Peyer's patch (tissue), 4 donors: ENCODE measurements around the gene GAGE12D. TPM values are rescaled to one million over a fixed set of nuclear protein-coding genes. Genes with fewer than 3 reads are reported as not detected.
"Not testable (repeated sequence)": the region's sequence is repeated elsewhere in the genome, so short reads cannot be mapped to it uniquely, and the experiment has no call there.

Experiments
- DNase-seq, 3 donors: peaks; one replicate each; pipeline ENCODE4 v3.0.0-alpha.2; 2017 to 2019
- H3K27ac ChIP-seq, 4 donors: fragments of 200-600 bp; sonication (generic); one replicate each; pipeline ENCODE4 v1.5.1; 2016 to 2019
- H3K27me3 ChIP-seq, 2 donors: fragments of 200-600 bp; sonication (generic); one replicate each; pipeline ENCODE4 v1.5.1; 2019
- H3K36me3 ChIP-seq, 3 donors: fragments of 200-600 bp; sonication (generic); one replicate each; pipeline ENCODE4 v1.5.1; 2016 to 2019
- H3K4me1 ChIP-seq, 4 donors: fragments of 200-600 bp; sonication (generic); one replicate each; pipeline ENCODE4 v1.5.1; 2016 to 2019
- H3K4me3 ChIP-seq, 4 donors: fragments of 200-600 bp; sonication (generic); 1 replicate in 3 of 4; 2 replicates in 1 of 4; pipeline ENCODE4 v1.5.1; 2016 to 2019; ENCODE audit warnings: mild to moderate bottlenecking in 1 of 4
- H3K9me3 ChIP-seq, 4 donors: fragments of 200-600 bp; sonication (generic); one replicate each; pipeline ENCODE4 v1.5.1; 2016 to 2019; ENCODE audit warnings: mild to moderate bottlenecking in 1 of 4
- small RNA-seq, 2 donors: library from RNA; depleted of rRNA; stranded (forward); fragments of <200 nt; gene quantifications; one replicate each; pipeline ENCODE3, GENCODE V24; 2016
- total RNA-seq, 4 donors: library from RNA; depleted of rRNA; stranded (reverse); fragments of >200 nt; gene quantifications; one replicate each; pipeline ENCODE4 v1.1.0, GENCODE V29; 2016

GAGE12D gene
- total RNA-seq, result not detected

- not testable (repeated sequence) for H3K36me3 ChIP-seq, H3K4me3 ChIP-seq, H3K9me3 ChIP-seq, H3K4me1 ChIP-seq, H3K27me3 ChIP-seq, DNase-seq, H3K27ac ChIP-seq
Measured at GRCh38 chrX:49541433-49541832, at the start of gene GAGE12D. Gene GAGE12D (plus strand): TSS chrX:49541733. CDS start chrX:49542888, 1,155 bp downstream.

GRCh38 chrX:49531877-49532276, 9.7 kb upstream of the GAGE12D start, which contains the start of gene GAGE12C:
Gene GAGE12C (plus strand): TSS chrX:49532177. CDS start chrX:49533332, 1,155 bp downstream.
- H3K36me3 ChIP-seq, H3K27me3 ChIP-seq, H3K4me1 ChIP-seq, H3K27ac ChIP-seq, DNase-seq, H3K9me3 ChIP-seq, H3K4me3 ChIP-seq: not testable (repeated sequence)

GRCh38 chrX:49550989-49551388, 9.5 kb downstream of the GAGE12D start, which contains the start of gene GAGE12E:
Gene GAGE12E (plus strand): TSS chrX:49551289. CDS start chrX:49552444, 1,155 bp downstream.
- not testable (repeated sequence) for H3K27ac ChIP-seq, DNase-seq, H3K9me3 ChIP-seq, H3K27me3 ChIP-seq, H3K4me3 ChIP-seq, H3K36me3 ChIP-seq, H3K4me1 ChIP-seq

- not testable (repeated sequence) for DNase-seq, H3K4me1 ChIP-seq, H3K36me3 ChIP-seq, H3K27ac ChIP-seq, H3K9me3 ChIP-seq, H3K27me3 ChIP-seq, H3K4me3 ChIP-seq
Measured at GRCh38 chrX:49560542-49560941, 19.0 kb downstream of the GAGE12D start, which contains the start of gene GAGE12F. Gene GAGE12F (plus strand): TSS chrX:49560842. CDS start chrX:49561997, 1,155 bp downstream.

- H3K27me3 ChIP-seq, H3K27ac ChIP-seq, H3K4me3 ChIP-seq, H3K9me3 ChIP-seq, H3K36me3 ChIP-seq, H3K4me1 ChIP-seq: not testable (repeated sequence)
- peak in 1 of 3 donors; percentile 16 for DNase-seq
Measured at GRCh38 chrX:49568728-49569127, 27.2 kb downstream of the GAGE12D start.

GRCh38 chrX:49569152-49569551, 27.6 kb downstream of the GAGE12D start:
- not testable (repeated sequence) for H3K4me3 ChIP-seq, H3K27me3 ChIP-seq, H3K36me3 ChIP-seq, H3K27ac ChIP-seq, H3K4me1 ChIP-seq, H3K9me3 ChIP-seq
- DNase-seq, result peak in 1 of 3 donors; percentile 13

- not testable (repeated sequence) for H3K36me3 ChIP-seq, H3K27me3 ChIP-seq, DNase-seq, H3K4me1 ChIP-seq, H3K4me3 ChIP-seq, H3K27ac ChIP-seq, H3K9me3 ChIP-seq
Measured at GRCh38 chrX:49570100-49570499, 28.6 kb downstream of the GAGE12D start, which contains the start of gene GAGE12G. Gene GAGE12G (plus strand): TSS chrX:49570400. CDS start chrX:49571555, 1,155 bp downstream.

- not testable (repeated sequence) for H3K36me3 ChIP-seq, H3K27me3 ChIP-seq, DNase-seq, H3K4me3 ChIP-seq, H3K27ac ChIP-seq, H3K4me1 ChIP-seq, H3K9me3 ChIP-seq
Measured at GRCh38 chrX:49579649-49580048, 38.1 kb downstream of the GAGE12D start, which contains the start of gene GAGE12H. Gene GAGE12H (plus strand): TSS chrX:49579949. CDS start chrX:49581104, 1,155 bp downstream.

GRCh38 chrX:49589196-49589595, 47.7 kb downstream of the GAGE12D start, which contains the start of gene GAGE2A:
Gene GAGE2A (plus strand): TSS chrX:49589496. CDS start chrX:49590651, 1,155 bp downstream.
- not testable (repeated sequence) for H3K27ac ChIP-seq, H3K4me3 ChIP-seq, H3K36me3 ChIP-seq, H3K4me1 ChIP-seq, H3K27me3 ChIP-seq, DNase-seq, H3K9me3 ChIP-seq

GRCh38 chrX:49589769-49590478, 48.4 kb downstream of the GAGE12D start:
- not testable (repeated sequence) for H3K4me3 ChIP-seq, H3K27me3 ChIP-seq, H3K9me3 ChIP-seq, H3K27ac ChIP-seq, H3K36me3 ChIP-seq, H3K4me1 ChIP-seq
- peak in 1 of 3 donors; percentile 58 for DNase-seq

- DNase-seq, H3K36me3 ChIP-seq, H3K4me3 ChIP-seq, H3K27me3 ChIP-seq, H3K9me3 ChIP-seq, H3K27ac ChIP-seq, H3K4me1 ChIP-seq: not testable (repeated sequence)
Measured at GRCh38 chrX:49590488-49590887, 49.0 kb downstream of the GAGE12D start.

Small RNA genes within 50 kb of the gene (small RNA-seq; reads per million reads assigned to genes)
- 0 reads per million in 2 donors for gene GAGE12B

Other genes with a start within 250 kb of the GAGE12D start
- gene GAGE10, start 238.1 kb upstream of the GAGE12D start, total RNA-seq, result not detected
- not detected for gene GAGE12J, start 219.7 kb upstream of the GAGE12D start, total RNA-seq
- gene GAGE13, start 210.2 kb upstream of the GAGE12D start, total RNA-seq, result not detected
- gene GAGE12C, start 9.6 kb upstream of the GAGE12D start, total RNA-seq, result not detected
- gene GAGE12E, start 9.6 kb downstream of the GAGE12D start, total RNA-seq, result not detected
- not detected for gene GAGE12F, start 19.1 kb downstream of the GAGE12D start, total RNA-seq
- gene GAGE12G, start 28.7 kb downstream of the GAGE12D start, total RNA-seq, result not detected
- gene GAGE12H, start 38.2 kb downstream of the GAGE12D start, total RNA-seq, result not detected
- not detected for gene GAGE2A, start 47.8 kb downstream of the GAGE12D start, total RNA-seq
- not detected for gene GAGE1, start 57.3 kb downstream of the GAGE12D start, total RNA-seq
- not detected for gene PAGE1, start 154.3 kb downstream of the GAGE12D start, total RNA-seq